Measurements from ENCODE around the gene ADAMTS7. TPM values are rescaled to one million over a fixed set of nuclear protein-coding genes. Genes with fewer than 3 reads are reported as not detected.
"Not testable (repeated sequence)": the region's sequence is repeated elsewhere in the genome, so short reads cannot be mapped to it uniquely, and the experiment has no call there.

The ADAMTS7 gene
- total and polyA plus RNA-seq, 2 of the 4 experiments (the other 2 are of a cell fraction) = 1.4 to 12.6 TPM

DNA sequence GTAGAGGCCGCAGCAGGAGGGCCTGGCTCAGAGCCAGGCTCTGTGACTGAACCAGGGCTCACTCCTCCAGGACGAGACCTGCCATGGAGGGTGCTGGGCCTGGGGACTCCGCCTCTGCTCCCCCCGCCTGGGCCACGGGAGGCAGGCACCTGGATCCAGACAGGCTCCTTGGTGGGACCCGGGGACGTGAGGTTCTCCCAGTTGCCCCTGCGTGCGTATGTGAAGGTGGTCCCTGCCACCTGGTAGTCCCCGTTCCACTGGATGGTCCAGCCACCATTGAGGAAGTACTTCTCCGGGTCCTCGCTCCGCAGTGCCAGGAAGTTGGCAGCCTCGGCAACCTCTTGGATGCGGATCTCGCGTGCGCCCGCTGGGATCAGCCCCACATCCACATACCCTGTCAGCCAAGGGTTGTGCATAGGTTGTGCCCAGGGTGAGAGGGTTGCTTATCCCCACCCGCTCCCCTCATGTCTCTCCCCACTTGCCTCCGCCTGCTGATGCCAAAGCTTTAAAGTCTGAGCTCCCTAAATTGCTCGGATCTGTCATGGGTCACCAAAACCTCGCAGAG lies 39.7 kb downstream of the ADAMTS7 start:
- H3K4me3 ChIP-seq (ENCODE audit: insufficient read depth, low read depth, low read length) = not testable (repeated sequence)

DNA sequence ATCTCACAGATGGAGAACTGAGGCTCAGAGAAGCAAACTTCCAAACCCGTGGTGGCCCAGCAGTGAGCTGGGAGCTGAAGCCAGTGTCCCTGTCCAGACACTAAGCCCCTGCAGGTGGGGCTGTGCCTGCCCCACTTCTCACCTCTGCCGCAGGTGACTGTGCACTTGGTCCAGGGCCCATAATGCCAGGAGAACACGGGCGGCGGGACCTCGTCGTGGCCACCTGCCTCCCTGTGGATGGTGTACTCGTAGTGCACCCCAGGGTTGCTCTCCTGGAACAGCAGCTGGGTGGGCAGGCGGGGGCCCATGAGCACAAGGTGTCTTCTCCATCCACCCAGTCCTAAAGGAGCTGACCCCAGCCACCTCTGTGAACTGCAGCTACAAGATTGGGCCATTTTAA lies 40.2 kb downstream of the ADAMTS7 start:
- H3K4me1 ChIP-seq (ENCODE audit: control insufficient read depth, insufficient read depth, low read length); H2BK15ac ChIP-seq (ENCODE audit: low read depth, low read length); H3K27ac ChIP-seq (ENCODE audit: insufficient read depth, low read length); H3K23ac ChIP-seq (ENCODE audit: low read depth, low read length); H3K9me3 ChIP-seq (ENCODE audit: control insufficient read depth, insufficient read depth, low read length); H4K8ac ChIP-seq (ENCODE audit: low read depth in 2 of 2, low read length in 2 of 2); H4K5ac ChIP-seq (ENCODE audit: low read depth, low read length); H3K4me3 ChIP-seq (ENCODE audit: insufficient read depth, low read depth, low read length); H2BK120ac ChIP-seq (ENCODE audit: low read depth, low read length); H4K91ac ChIP-seq (ENCODE audit: insufficient read depth, low read depth, low read length); H3K4ac ChIP-seq (ENCODE audit: low read depth, low read length); H3K4me2 ChIP-seq (ENCODE audit: low read depth, low read length); in situ Hi-C loops (cut with MboI; ENCODE audit: low sequenced_read_pairs); H3K79me1 ChIP-seq (ENCODE audit: low read depth in 1 of 2, low read length in 2 of 2); H3K56ac ChIP-seq (ENCODE audit: extremely low read depth, insufficient read depth, low read length); DNase-seq; POLR2A ChIA-PET (ENCODE audit: unreplicated experiment); H3K18ac ChIP-seq (ENCODE audit: low read depth, low read length); H3K27me3 ChIP-seq (ENCODE audit: control insufficient read depth, insufficient read depth, low read length); intact Hi-C loops (cut with micrococcal nuclease); H2BK5ac ChIP-seq (ENCODE audit: low read depth, low read length, poor library complexity, severe bottlenecking); H2BK20ac ChIP-seq (ENCODE audit: low read depth, low read length); H2AK9ac ChIP-seq (replicated peaks; ENCODE audit: low read depth, low read length, poor library complexity); H2AFZ ChIP-seq (replicated peaks; ENCODE audit: low read length, poor library complexity); H4K20me1 ChIP-seq (ENCODE audit: insufficient read depth, low read length); ATAC-seq (ENCODE audit: low read depth); BruUV-seq (replicated peaks); H2AK5ac ChIP-seq (ENCODE audit: low read depth, low read length); H3K9me1 ChIP-seq (ENCODE audit: insufficient read depth, low read length); CTCF ChIA-PET; H3K9ac ChIP-seq (ENCODE audit: low read depth, low read length); dilution Hi-C loops (cut with HindIII; ENCODE audit: low sequenced_read_pairs, unreplicated experiment); H3K14ac ChIP-seq (replicated peaks; ENCODE audit: low read depth, low read length): not testable (repeated sequence)
- WGBS, 2 experiments (ENCODE audit: extremely low coverage in 2 of 2, insufficient read length in 1 of 2) = 100% methylated on average over 2 of the region's 9 CpGs; no CpG with 5 or more reads in 1 of the 2 experiments
- peaks cover 11% of the 10 kb centered on the region; the same call in 1 of the 2 replicates for H3K36me3 ChIP-seq (ENCODE audit: control insufficient read depth, insufficient read depth, low read length)

More for the DNA sequence above, 39.7 kb downstream of the ADAMTS7 start:
- H3K9me1 ChIP-seq (ENCODE audit: insufficient read depth, low read length); H4K20me1 ChIP-seq (ENCODE audit: insufficient read depth, low read length); H2AK9ac ChIP-seq (replicated peaks; ENCODE audit: low read depth, low read length, poor library complexity); H3K79me1 ChIP-seq (ENCODE audit: low read depth in 1 of 2, low read length in 2 of 2); H3K4me1 ChIP-seq (ENCODE audit: control insufficient read depth, insufficient read depth, low read length); BruUV-seq (replicated peaks); in situ Hi-C loops (cut with MboI; ENCODE audit: low sequenced_read_pairs); H4K91ac ChIP-seq (ENCODE audit: insufficient read depth, low read depth, low read length); intact Hi-C loops (cut with micrococcal nuclease); DNase-seq; H3K4me2 ChIP-seq (ENCODE audit: low read depth, low read length); H2BK120ac ChIP-seq (ENCODE audit: low read depth, low read length); H3K4ac ChIP-seq (ENCODE audit: low read depth, low read length); H3K27me3 ChIP-seq (ENCODE audit: control insufficient read depth, insufficient read depth, low read length); H2BK15ac ChIP-seq (ENCODE audit: low read depth, low read length); H4K8ac ChIP-seq (ENCODE audit: low read depth in 2 of 2, low read length in 2 of 2); dilution Hi-C loops (cut with HindIII; ENCODE audit: low sequenced_read_pairs, unreplicated experiment); H3K27ac ChIP-seq (ENCODE audit: insufficient read depth, low read length); H2AK5ac ChIP-seq (ENCODE audit: low read depth, low read length); H3K56ac ChIP-seq (ENCODE audit: extremely low read depth, insufficient read depth, low read length); H4K5ac ChIP-seq (ENCODE audit: low read depth, low read length); H2AFZ ChIP-seq (replicated peaks; ENCODE audit: low read length, poor library complexity); ATAC-seq (ENCODE audit: low read depth); H3K14ac ChIP-seq (replicated peaks; ENCODE audit: low read depth, low read length); H3K9ac ChIP-seq (ENCODE audit: low read depth, low read length); POLR2A ChIA-PET (ENCODE audit: unreplicated experiment); H2BK20ac ChIP-seq (ENCODE audit: low read depth, low read length); H3K23ac ChIP-seq (ENCODE audit: low read depth, low read length); H2BK5ac ChIP-seq (ENCODE audit: low read depth, low read length, poor library complexity, severe bottlenecking); H3K9me3 ChIP-seq (ENCODE audit: control insufficient read depth, insufficient read depth, low read length); H3K18ac ChIP-seq (ENCODE audit: low read depth, low read length); CTCF ChIA-PET: not testable (repeated sequence)
- WGBS, 2 experiments (ENCODE audit: extremely low coverage in 2 of 2, insufficient read length in 1 of 2) = 100% methylated on average over 3 of the region's 23 CpGs; no CpG with 5 or more reads in 1 of the 2 experiments
- peaks cover 14% of the 10 kb centered on the region for H3K36me3 ChIP-seq (ENCODE audit: control insufficient read depth, insufficient read depth, low read length)

Measured in IMR-90 (cell line).